HG03060 (cell line): ENCODE measurements around the gene KNDC1.
"Not testable (repeated sequence)": the region's sequence is repeated elsewhere in the genome, so short reads cannot be mapped to it uniquely, and the experiment has no call there.

Experiments used
- ATAC-seq: cut with Tn5 transposase; IDR thresholded peaks from one replicate; pipeline ENCODE4 v1.9.1; 2021; ENCODE audit warnings: low read depth, moderate number of reproducible peaks; ENCODE audit not compliant: unreplicated experiment

Gene KNDC1, protein sequence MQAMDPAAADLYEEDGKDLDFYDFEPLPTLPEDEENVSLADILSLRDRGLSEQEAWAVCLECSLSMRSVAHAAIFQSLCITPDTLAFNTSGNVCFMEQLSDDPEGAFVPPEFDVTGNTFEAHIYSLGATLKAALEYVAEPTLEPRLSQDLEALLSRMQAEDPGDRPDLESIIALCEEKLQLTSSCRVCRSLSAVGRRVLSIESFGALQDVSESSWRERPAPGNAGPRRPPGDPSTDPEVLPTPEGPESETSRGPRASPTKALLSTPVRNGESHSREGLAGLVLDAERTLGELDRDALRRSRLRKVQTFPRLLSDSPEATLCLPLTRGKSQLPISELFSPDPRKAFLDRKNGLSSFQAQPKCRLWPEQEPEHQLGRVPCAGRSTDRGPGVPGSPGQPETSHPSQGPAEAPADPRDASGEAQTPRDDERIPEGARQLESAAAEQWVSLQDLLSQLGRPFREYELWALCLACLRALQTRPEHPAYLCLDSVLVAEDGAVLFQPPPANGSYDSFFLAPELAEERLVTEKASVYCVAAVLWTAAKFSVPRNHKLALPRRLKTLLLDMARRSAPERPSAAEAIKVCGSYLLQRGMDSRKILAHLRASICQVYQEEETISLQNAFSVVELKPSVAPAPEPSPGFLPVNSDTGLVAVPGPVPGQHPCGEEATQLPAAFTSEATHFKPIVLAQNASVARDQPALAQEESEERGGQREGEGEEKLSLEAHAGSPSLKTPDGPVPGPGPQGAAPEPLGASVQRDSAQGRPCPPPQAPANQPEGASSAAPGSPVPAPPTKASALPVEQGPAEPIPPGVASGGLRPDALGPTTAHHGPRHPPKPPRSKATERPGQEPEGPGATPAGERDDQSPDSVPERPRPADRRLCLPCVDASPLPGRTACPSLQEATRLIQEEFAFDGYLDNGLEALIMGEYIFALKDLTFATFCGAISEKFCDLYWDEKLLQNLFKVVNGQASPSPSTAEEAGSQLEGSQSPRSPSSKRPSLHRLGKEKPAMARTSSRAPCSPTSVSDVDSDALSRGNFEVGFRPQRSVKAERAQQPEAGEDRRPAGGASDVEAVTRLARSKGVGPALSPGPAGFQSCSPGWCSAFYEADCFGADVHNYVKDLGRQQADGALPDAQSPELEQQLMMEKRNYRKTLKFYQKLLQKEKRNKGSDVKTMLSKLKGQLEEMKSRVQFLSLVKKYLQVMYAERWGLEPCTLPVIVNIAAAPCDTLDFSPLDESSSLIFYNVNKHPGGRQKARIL (N-terminal part only)

DNA sequence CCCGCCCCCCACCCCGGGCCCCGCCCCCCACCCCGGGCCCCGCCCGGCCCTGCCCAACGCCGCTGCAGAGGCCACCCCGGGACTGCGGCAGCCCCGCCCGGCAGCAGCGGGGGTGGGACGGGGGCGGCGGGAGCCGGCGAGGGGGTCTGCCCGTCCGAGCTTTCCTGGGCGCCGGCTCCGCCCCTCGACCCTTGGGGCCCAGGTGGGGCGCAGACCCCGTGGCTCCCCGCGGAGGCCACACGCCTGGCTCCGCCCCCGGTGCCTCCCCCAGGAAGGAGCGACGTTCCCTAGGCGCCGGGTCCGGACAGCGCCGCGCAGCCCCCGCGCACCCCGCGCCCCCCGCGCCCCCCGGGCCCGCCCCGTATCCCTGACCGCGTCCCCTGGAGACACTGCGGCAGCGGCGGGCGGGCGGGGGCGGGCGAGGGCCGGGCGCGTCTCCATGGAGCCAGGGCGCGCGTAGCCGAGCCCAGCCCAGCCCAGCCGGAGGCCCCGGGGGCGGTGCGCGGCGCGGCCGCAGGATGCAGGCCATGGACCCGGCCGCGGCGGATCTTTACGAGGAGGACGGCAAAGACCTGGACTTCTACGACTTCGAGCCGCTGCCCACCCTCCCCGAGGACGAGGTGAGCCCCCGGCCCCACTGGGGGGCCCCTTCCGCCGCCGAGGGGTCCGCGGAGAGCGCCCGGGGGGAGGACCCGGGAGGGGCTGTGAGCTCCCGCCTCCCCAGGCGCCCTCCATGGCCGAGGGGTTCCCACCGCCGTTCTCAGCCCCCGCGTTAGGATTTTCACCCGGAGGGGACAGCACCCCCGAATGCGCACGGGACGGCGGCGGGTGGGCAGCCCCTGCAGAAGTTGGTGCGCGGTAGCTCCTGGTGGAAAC is at the start of gene KNDC1:
KNDC1 (plus strand) TSS at position 270 of the 876 bp plus-strand sequence; CDS start at position 519, 249 bp downstream.
- no peak for ATAC-seq

- ATAC-seq = no peak
These were observed 49.3 kb upstream of the KNDC1 start for GRCh38 chr10:133110609-133111275.

DNA sequence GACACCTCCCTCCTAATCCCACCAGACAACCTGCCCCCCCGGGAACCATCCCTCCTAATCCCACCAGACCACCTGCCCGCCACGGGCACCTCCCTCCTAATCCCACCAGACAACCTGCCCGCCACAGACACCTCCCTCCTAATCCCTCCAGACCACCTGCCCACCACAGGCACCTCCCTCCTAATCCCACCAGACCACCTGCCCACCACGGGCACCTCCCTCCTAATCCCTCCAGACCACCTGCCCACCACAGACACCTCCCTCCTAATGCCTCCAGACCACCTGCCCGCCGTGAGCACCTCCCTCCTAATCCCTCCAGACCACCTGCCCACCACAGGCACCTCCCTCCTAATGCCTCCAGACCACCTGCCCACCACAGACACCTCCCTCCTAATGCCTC is 48.4 kb upstream of the KNDC1 start:
- ATAC-seq = not testable (repeated sequence)

GRCh38 chr10:133113146-133113830 is 46.7 kb upstream of the KNDC1 start:
- no peak for ATAC-seq

- no peak for ATAC-seq
These were observed 46.2 kb upstream of the KNDC1 start for GRCh38 chr10:133113847-133114246.

- ATAC-seq = no peak
These were observed 45.8 kb upstream of the KNDC1 start for GRCh38 chr10:133114251-133114650.

DNA sequence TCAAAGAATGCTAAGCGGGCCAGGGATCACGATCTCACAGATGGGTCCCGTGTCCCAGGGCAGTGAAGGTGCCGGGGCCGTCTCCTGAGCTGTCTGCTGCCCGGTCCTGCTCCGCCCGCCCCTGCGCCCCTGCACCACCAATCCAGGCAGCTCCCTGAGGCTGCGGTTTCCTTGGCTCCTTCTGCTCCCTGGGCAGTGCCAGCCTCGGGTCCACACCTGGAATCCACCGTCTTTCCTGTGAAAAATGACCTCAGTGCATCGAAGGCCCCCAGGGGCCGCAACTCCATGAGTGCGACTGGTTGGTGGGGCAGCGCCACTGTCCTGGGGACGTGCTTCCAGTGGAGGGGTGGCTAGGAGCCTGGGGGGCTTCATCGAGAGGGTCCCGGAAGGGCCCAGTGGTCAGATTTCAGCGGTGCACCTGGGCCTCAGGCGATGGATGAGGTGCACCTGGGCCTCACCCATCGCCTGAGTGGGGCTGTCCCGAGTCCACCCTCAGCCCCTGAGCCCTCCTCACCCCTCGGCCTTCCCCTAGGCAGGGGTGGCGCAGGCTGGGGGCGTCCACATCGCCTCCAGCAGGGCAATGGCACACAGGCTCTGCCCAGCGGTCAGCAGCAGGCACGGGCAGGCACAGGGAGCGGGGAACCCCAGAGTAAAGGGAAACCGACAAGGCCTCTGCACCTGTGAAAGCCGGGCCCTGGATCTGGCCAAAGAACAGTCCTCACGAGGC is 45.1 kb upstream of the KNDC1 start:
- no peak for ATAC-seq

DNA sequence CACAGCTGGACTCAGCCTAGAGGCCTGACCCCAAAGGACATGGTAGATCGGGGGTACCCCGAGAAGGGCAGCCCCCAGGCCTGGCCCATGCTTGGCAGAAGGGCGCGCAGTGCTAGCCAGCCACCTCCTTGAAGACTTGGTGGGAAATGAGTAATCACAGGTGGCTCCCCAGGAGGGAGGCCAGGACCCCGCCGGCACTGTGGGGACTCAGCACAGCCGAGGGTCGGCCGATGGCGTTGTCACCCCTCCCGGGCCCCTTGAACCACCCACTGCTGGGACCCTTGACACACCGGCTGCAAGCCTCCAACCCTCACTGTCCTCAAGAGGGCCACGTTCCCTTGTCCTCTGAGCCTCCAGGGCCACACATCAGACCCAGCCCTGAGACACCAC is 44.6 kb upstream of the KNDC1 start:
- ATAC-seq = no peak

GRCh38 chr10:133115976-133116375 is 44.0 kb upstream of the KNDC1 start:
- ATAC-seq = no peak

- no peak for ATAC-seq
These were observed 43.6 kb upstream of the KNDC1 start for GRCh38 chr10:133116455-133116854.

DNA sequence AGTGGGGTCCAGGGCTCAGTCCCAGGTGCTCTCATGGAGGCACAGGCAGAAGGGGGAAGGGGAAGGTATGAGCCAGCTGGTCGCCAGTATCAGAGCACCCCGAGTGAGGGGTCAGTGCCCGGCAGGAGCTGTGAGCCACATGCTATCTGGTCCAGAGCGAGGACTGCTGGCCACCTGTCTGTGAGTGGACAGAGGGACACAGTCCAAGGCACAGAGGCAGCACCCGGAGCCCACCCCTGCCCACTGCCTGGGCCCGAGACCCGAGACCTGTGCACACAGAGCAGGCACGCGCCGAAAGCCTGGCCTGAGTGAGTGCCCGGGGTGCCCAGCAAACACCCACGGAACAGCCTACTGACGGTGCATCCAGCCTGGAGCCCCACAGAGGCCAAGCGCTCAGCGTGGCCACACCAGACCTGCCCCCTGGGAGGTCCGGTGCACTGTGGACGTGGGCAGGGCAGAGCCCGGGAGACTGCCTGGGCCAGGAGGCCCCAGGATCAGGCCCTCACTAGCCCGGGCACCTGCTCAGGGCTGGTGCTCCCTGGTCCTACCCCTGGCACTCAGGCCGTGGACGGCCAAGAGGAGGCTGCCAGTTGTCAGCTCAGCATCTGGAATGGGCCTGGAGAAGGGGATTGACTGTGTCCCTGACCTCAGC is 42.9 kb upstream of the KNDC1 start:
- ATAC-seq = no peak

- no peak for ATAC-seq
These were observed 42.3 kb upstream of the KNDC1 start for GRCh38 chr10:133117688-133118071.

DNA sequence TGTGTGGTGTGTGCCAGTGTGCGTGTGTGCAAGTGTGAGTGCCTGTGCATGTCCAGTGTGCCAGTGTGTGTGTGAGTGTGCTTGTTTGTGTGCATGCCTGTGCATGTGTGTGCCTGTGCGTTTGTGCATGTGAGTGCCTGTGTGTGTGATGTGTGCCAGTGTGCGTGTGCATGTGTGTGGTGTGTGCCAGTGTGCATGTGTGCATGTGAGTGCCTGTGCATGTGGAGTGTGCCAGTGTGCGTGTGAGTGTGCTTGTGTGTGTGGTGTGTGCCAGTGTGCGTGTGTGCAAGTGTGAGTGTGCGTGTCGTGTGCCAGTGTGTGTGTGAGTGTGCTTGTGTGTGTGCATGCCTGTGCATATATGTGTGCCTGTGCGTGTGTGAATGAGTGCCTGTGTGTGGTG is 38.5 kb upstream of the KNDC1 start:
- ATAC-seq = no peak

DNA sequence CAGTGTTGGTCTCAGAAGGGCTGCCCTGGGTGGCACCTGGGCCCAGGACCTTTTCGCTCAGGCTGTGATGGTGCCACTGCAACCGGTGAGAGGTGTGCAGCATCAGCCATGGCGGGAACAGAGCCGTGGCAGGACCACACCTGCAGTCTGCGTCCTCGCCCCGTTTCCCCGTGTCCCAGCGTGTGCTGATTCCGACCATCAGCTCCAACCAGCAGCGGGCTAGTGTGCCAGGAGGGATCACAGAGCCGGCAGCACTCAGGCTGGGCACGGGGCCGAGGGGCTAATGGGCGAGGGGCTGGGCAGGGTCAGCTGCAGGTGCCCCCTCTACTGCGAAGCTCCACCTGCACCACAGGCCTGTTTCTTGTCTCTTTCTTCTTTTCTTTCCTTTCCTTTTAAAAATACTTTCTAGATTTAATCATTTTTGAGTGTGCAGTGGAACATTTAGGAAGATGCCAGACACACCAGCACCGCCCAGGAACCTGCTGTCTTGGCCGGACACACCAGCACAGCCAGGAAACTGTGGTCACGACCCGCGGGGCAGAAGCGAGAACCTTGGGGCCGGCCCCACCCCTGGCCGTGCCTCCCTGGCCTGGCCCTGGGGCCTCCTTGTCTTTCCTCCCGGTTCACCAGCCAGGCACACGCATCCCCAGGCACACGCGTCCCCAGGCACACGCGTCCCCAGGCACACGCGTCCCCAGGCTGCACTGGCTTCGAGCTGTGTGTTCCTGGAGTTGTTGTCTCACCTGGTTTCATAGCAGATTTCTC is 37.7 kb upstream of the KNDC1 start:
- no peak for ATAC-seq

GRCh38 chr10:133123050-133123745 is 36.8 kb upstream of the KNDC1 start:
- ATAC-seq = no peak

- no peak for ATAC-seq
These were observed 36.2 kb upstream of the KNDC1 start for GRCh38 chr10:133123746-133124356.
